IMR-90 (cell line): ENCODE results near the gene TSHZ1. TPM values are rescaled to one million over a fixed set of nuclear protein-coding genes. Genes with fewer than 3 reads are reported as not detected.

Experiments
- ATAC-seq: fragments of 200-7000 bp; cut with Tn5 transposase; 2 replicates; pipeline ENCODE4 v1.9.1; 2020; ENCODE audit warnings: low read depth, mild to moderate bottlenecking, moderate library complexity
- BruUV-seq: library from RNA; stranded (reverse); fragments of 400-500 nt; replicated peaks from 2 replicates; lab custom pipeline; 2021; lab: Mats Ljungman, UMichigan
- CTCF ChIA-PET: fragments of 300-600 bp; formaldehyde crosslinking; extraction: SDS; loops from one replicate; lab custom pipeline; 2021; ENCODE audit warnings: antibody characterized with exemption; lab: Yijun Ruan, JAX
- POLR2A ChIA-PET: fragments of 300-600 bp; sonication (Branson Sonifier 250); formaldehyde crosslinking; loops from one replicate; lab custom pipeline; 2022; ENCODE audit warnings: antibody characterized with exemption; ENCODE audit not compliant: unreplicated experiment; lab: Charles Lee
- DNase-seq: peaks from one replicate; pipeline ENCODE4 v3.0.0; 2013
- H2AFZ ChIP-seq: replicated peaks from 2 replicates; pipeline ENCODE3; 2013; ENCODE audit warnings: low read length, mild to moderate bottlenecking; ENCODE audit not compliant: poor library complexity
- H2AK5ac ChIP-seq: 2 replicates; pipeline ENCODE4 v1.6.1; 2013; ENCODE audit warnings: low read depth, low read length, inconsistent platforms
- H2AK9ac ChIP-seq: replicated peaks from 2 replicates; pipeline ENCODE3; 2013; ENCODE audit warnings: mild to moderate bottlenecking, low read depth, low read length, moderate library complexity; ENCODE audit not compliant: poor library complexity
- H2BK120ac ChIP-seq: 2 replicates; pipeline ENCODE4 v1.6.1; 2013; ENCODE audit warnings: low read depth, low read length, inconsistent platforms
- H2BK15ac ChIP-seq: 3 replicates; pipeline ENCODE4 v1.6.1; 2013; ENCODE audit warnings: low read depth, low read length, inconsistent platforms
- H2BK20ac ChIP-seq: 2 replicates; pipeline ENCODE4 v1.6.1; 2013; ENCODE audit warnings: low read depth, mild to moderate bottlenecking, inconsistent platforms, low read length, moderate library complexity
- H2BK5ac ChIP-seq: 2 replicates; pipeline ENCODE4 v1.6.1; 2013; ENCODE audit warnings: mild to moderate bottlenecking, low read depth, low read length, inconsistent platforms; ENCODE audit not compliant: poor library complexity, severe bottlenecking
- H3K14ac ChIP-seq: replicated peaks from 2 replicates; pipeline ENCODE4 v1.6.1; 2013; ENCODE audit warnings: low read depth, low read length, inconsistent platforms
- H3K18ac ChIP-seq: 2 replicates; pipeline ENCODE4 v1.6.1; 2013; ENCODE audit warnings: low read depth, low read length, control low read depth
- H3K23ac ChIP-seq: 2 replicates; pipeline ENCODE4 v1.6.1; 2013; ENCODE audit warnings: low read depth, low read length, inconsistent platforms
- H3K27ac ChIP-seq: 2 replicates; pipeline ENCODE4 v1.5.1; 2013; ENCODE audit warnings: mild to moderate bottlenecking, control low read depth, low read length; ENCODE audit not compliant: insufficient read depth
- H3K27me3 ChIP-seq: 2 replicates; pipeline ENCODE4 v1.6.1; 2013; ENCODE audit warnings: low read length; ENCODE audit not compliant: control insufficient read depth, insufficient read depth
- H3K36me3 ChIP-seq: 2 replicates; pipeline ENCODE4 v1.6.1; 2013; ENCODE audit warnings: low read length, mixed read lengths; ENCODE audit not compliant: control insufficient read depth, insufficient read depth
- H3K4ac ChIP-seq: 2 replicates; pipeline ENCODE4 v1.6.1; 2013; ENCODE audit warnings: low read depth, low read length, inconsistent platforms
- H3K4me1 ChIP-seq: 2 replicates; pipeline ENCODE4 v1.6.1; 2013; ENCODE audit warnings: low read length, mixed read lengths; ENCODE audit not compliant: control insufficient read depth, insufficient read depth
- H3K4me2 ChIP-seq: 2 replicates; pipeline ENCODE4 v1.6.1; 2013; ENCODE audit warnings: low read depth, mild to moderate bottlenecking, control low read depth, low read length, moderate library complexity
- H3K4me3 ChIP-seq: 2 replicates; pipeline ENCODE4 v1.5.1; 2013; ENCODE audit warnings: low read depth, mild to moderate bottlenecking, control low read depth, low read length, moderate library complexity; ENCODE audit not compliant: insufficient read depth
- H3K56ac ChIP-seq: 2 replicates; pipeline ENCODE4 v1.6.1; 2013; ENCODE audit warnings: low read length, inconsistent platforms; ENCODE audit not compliant: insufficient read depth; ENCODE audit errors: extremely low read depth
- H3K79me1 ChIP-seq, 2 experiments: 2 replicates each; pipeline ENCODE4 v1.6.1; 2013; ENCODE audit warnings: low read length in 2 of 2, inconsistent platforms in 1 of 2, low read depth in 1 of 2
- H3K9ac ChIP-seq: 2 replicates; pipeline ENCODE4 v1.6.1; 2013; ENCODE audit warnings: low read depth, low read length, control low read depth
- H3K9me1 ChIP-seq: 2 replicates; pipeline ENCODE4 v1.6.1; 2013; ENCODE audit warnings: low read length, inconsistent platforms; ENCODE audit not compliant: insufficient read depth
- H3K9me3 ChIP-seq: 2 replicates; pipeline ENCODE4 v1.6.1; 2013; ENCODE audit warnings: low read length; ENCODE audit not compliant: control insufficient read depth, insufficient read depth
- H4K20me1 ChIP-seq: 2 replicates; pipeline ENCODE4 v1.6.1; 2013; ENCODE audit warnings: low read length, inconsistent platforms; ENCODE audit not compliant: insufficient read depth
- H4K5ac ChIP-seq: 2 replicates; pipeline ENCODE4 v1.6.1; 2013; ENCODE audit warnings: mild to moderate bottlenecking, low read depth, low read length, control low read depth
- H4K8ac ChIP-seq, 2 experiments: 2 replicates each; pipeline ENCODE4 v1.6.1; 2013; ENCODE audit warnings: low read depth in 2 of 2, low read length in 2 of 2, control low read depth in 1 of 2, inconsistent platforms in 1 of 2
- H4K91ac ChIP-seq: 2 replicates; pipeline ENCODE4 v1.6.1; 2013; ENCODE audit warnings: low read depth, low read length, inconsistent platforms; ENCODE audit not compliant: insufficient read depth
- FOS ChIP-seq: fragments of 150-350 bp; IDR thresholded peaks from 2 replicates; pipeline ENCODE4 v1.6.1; 2016; ENCODE audit warnings: low read depth, low read length
- MAFK ChIP-seq: IDR thresholded peaks from 2 replicates; pipeline ENCODE4 v1.6.1; 2012; ENCODE audit warnings: low read depth, low read length, improper control_type of control experiment
- WGBS, 2 experiments: methylation state at CpG; one replicate each; pipeline versions ENCODE4 v1.1.5 to v1.1.7; 2013; ENCODE audit warnings: missing lambda C conversion rate in 2 of 2; ENCODE audit not compliant: insufficient read length in 1 of 2; ENCODE audit errors: extremely low coverage in 2 of 2; 5-methylcytosine and 5-hydroxymethylcytosine counted together
- dilution Hi-C: fragments of 300-500 bp; cut with HindIII; formaldehyde crosslinking; loops from one replicate; pipeline ENCODE4 v1.14.3; 2018; ENCODE audit warnings: low sequenced_read_pairs; ENCODE audit not compliant: unreplicated experiment
- in situ Hi-C: fragments of 300-500 bp; cut with MboI; formaldehyde crosslinking; loops from 3 replicates; pipeline ENCODE4 v1.14.3; 2019; ENCODE audit warnings: low sequenced_read_pairs, inconsistent platforms, mixed read lengths
- intact Hi-C: fragments of 100-400 bp; cut with micrococcal nuclease; formaldehyde crosslinking; loops from 2 replicates; pipeline ENCODE4 v1.10.0; 2022
- polyA plus RNA-seq, 3 experiments: library from polyadenylated mRNA; depleted of rRNA; stranded (reverse); fragments of >200 nt; gene quantifications; 2 replicates each; pipeline ENCODE4 v1.2.3, GENCODE V29; 2012; ENCODE audit warnings: low replicate concordance in 1 of 3
- total RNA-seq: library from RNA; depleted of rRNA; stranded (reverse); fragments of >200 nt; gene quantifications from 2 replicates; pipeline ENCODE4 v1.2.3, GENCODE V29; 2012

The TSHZ1 gene
- total and polyA plus RNA-seq, 2 of the 4 experiments (the other 2 are of a cell fraction) = 7.1 to 10.0 TPM

- ChIA-PET CTCF (no interaction called here), POLR2A (no interaction called here)
- H4K8ac ChIP-seq = no peak overlapping the region; a peak in 1 of 4 replicates
- no peak overlapping the region for H2BK15ac ChIP-seq
- H3K79me1 ChIP-seq = peaks cover 23 to 56% of the 10 kb centered on the region in 2 experiments
- peaks cover 4% of the 10 kb centered on the region; the same call in 1 of the 2 replicates for H4K20me1 ChIP-seq
- H3K14ac ChIP-seq = no peak overlapping the region
- peak overlapping the region; percentile 64; the same call in 1 of the 2 replicates for H3K4me2 ChIP-seq
- H3K9me1 ChIP-seq = peaks cover 4% of the 10 kb centered on the region; the same call in 1 of the 2 replicates
- no peak for TF ChIP-seq FOS
- TF ChIP-seq MAFK = no peak
- dilution Hi-C loops = no loop called here
- no peak overlapping the region for H2BK5ac ChIP-seq
- no peak overlapping the region for H2AK9ac ChIP-seq
- no peak for ATAC-seq
- H4K5ac ChIP-seq = peak overlapping the region; percentile 56
- H2AFZ ChIP-seq = no peak overlapping the region
- H2AK5ac ChIP-seq = no peak overlapping the region
- no peak overlapping the region for H2BK120ac ChIP-seq
- DNase-seq = no peak
- H3K9ac ChIP-seq = no peak overlapping the region
- H3K4me1 ChIP-seq = peaks cover 9% of the 10 kb centered on the region
- H3K4ac ChIP-seq = peak overlapping the region; percentile 25; the same call in 1 of the 2 replicates
- H3K27me3 ChIP-seq = no peaks in the 10 kb centered on the region
- intact Hi-C loops = no loop called here
- H3K23ac ChIP-seq = peak overlapping the region; percentile 31; the same call in 1 of the 2 replicates
- BruUV-seq = no TSS peak
- H3K9me3 ChIP-seq = no peaks in the 10 kb centered on the region
- in situ Hi-C loops = loop anchor here (25.0 kb wide), 1 partner anchor 1145 kb away; no protein-coding TSS in a partner anchor
- H3K27ac ChIP-seq = no peak overlapping the region
- H3K36me3 ChIP-seq = no peaks in the 10 kb centered on the region
- WGBS, 2 experiments = 96% methylated on average over 4 of the region's 10 CpGs; no CpG with 5 or more reads in 1 of the 2 experiments
- no peak overlapping the region for H3K18ac ChIP-seq
- H3K56ac ChIP-seq = no peak overlapping the region
- H3K4me3 ChIP-seq = no peak overlapping the region
- no peak overlapping the region for H2BK20ac ChIP-seq
- H4K91ac ChIP-seq = no peak overlapping the region
These were observed 6.5 kb downstream of the TSHZ1 start for GRCh38 chr18:75216911-75217689.
